Activated naive CD8-positive, alpha-beta T cell (primary cell): Measurements from ENCODE around the gene KASH5.

ENCODE experiments used
- H3K27ac Mint-ChIP-seq: one replicate; pipeline ENCODE4 v1.8.0; 2021; ENCODE audit warnings: mixed read lengths
- H3K27me3 Mint-ChIP-seq: one replicate; pipeline ENCODE4 v1.8.0; 2021; ENCODE audit warnings: mixed read lengths
- H3K36me3 Mint-ChIP-seq: one replicate; pipeline ENCODE4 v1.8.0; 2021; ENCODE audit warnings: mixed read lengths
- H3K4me1 Mint-ChIP-seq: one replicate; pipeline ENCODE4 v1.8.0; 2021; ENCODE audit warnings: low read depth, mixed read lengths
- H3K4me3 Mint-ChIP-seq: one replicate; pipeline ENCODE4 v1.8.0; 2021; ENCODE audit warnings: mild to moderate bottlenecking, mixed read lengths
- H3K9me3 Mint-ChIP-seq: one replicate; pipeline ENCODE4 v1.8.0; 2021; ENCODE audit warnings: low read depth, mixed read lengths

The KASH5 gene

GRCh38 chr19:49374665-49375434 is 13.2 kb upstream of the KASH5 start:
- Mint-ChIP-seq H3K9me3 (no peaks in the 10 kb centered on the region), H3K4me3 (no peak overlapping the region), H3K4me1 (no peaks in the 10 kb centered on the region), H3K36me3 (peaks cover 3% of the 10 kb centered on the region), H3K27me3 (peaks cover 2% of the 10 kb centered on the region), H3K27ac (no peak overlapping the region)

GRCh38 chr19:49378512-49378911 is 9.5 kb upstream of the KASH5 start:
- no peak overlapping the region for H3K27ac Mint-ChIP-seq
- H3K4me3 Mint-ChIP-seq = no peak overlapping the region
- H3K9me3 Mint-ChIP-seq = peaks cover 3% of the 10 kb centered on the region
- peaks cover 4% of the 10 kb centered on the region for H3K27me3 Mint-ChIP-seq
- peaks cover 2% of the 10 kb centered on the region for H3K36me3 Mint-ChIP-seq
- H3K4me1 Mint-ChIP-seq = no peaks in the 10 kb centered on the region

DNA sequence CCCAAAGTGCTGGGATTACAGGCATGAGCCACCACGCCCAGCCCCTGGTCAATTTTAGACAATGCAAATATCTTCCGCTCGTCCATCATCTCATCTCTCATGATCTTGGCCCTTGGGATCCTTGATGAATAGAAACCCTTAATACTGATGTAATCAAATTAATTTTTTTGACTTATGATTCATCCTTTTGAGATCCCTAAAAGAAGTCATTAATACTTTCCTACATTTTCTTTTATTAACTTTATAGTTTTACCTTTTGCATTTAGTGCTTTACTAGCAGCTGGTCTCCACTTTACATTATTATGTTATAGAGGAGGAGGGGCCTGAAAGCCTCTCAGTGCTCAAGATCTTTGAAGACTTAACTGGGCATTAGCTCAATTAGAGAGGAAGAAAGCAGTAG is 7.7 kb upstream of the KASH5 start:
- H3K27me3 Mint-ChIP-seq = peaks cover 4% of the 10 kb centered on the region
- no peaks in the 10 kb centered on the region for H3K4me1 Mint-ChIP-seq
- no peak overlapping the region for H3K4me3 Mint-ChIP-seq
- H3K27ac Mint-ChIP-seq = no peak overlapping the region
- peaks cover 3% of the 10 kb centered on the region for H3K9me3 Mint-ChIP-seq
- H3K36me3 Mint-ChIP-seq = peaks cover 2% of the 10 kb centered on the region

GRCh38 chr19:49382639-49383038 is 5.4 kb upstream of the KASH5 start:
- Mint-ChIP-seq H3K4me3 (no peak overlapping the region), H3K9me3 (peaks cover 3% of the 10 kb centered on the region), H3K4me1 (peaks cover 3% of the 10 kb centered on the region), H3K27me3 (peaks cover 4% of the 10 kb centered on the region), H3K27ac (no peak overlapping the region), H3K36me3 (peaks cover 2% of the 10 kb centered on the region)

DNA sequence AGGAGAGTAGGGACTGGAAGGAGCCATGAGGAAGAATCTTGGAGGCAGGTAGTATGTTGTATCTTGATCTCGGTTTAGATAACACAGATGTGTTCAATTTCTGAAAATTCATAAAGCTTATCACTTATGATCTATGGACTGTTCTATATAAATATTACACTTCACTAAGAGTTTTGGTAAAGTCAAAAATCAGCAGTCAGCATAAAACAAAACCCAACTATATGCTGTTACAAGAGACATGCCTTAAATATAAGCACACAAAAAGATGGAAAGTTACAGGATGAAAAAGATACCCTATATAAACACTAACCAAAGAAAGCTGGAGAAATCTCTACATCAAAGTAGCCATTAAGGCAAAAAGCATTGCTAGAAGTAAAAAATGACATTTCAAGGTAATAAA is 4.5 kb upstream of the KASH5 start:
- H3K9me3 Mint-ChIP-seq = peaks cover 3% of the 10 kb centered on the region
- H3K27me3 Mint-ChIP-seq = peaks cover 2% of the 10 kb centered on the region
- H3K4me1 Mint-ChIP-seq = peaks cover 11% of the 10 kb centered on the region
- H3K36me3 Mint-ChIP-seq = peaks cover 2% of the 10 kb centered on the region
- no peak overlapping the region for H3K4me3 Mint-ChIP-seq
- no peak overlapping the region for H3K27ac Mint-ChIP-seq

GRCh38 chr19:49389406-49389805 is 1.4 kb downstream of the KASH5 start:
- H3K36me3 Mint-ChIP-seq = no peaks in the 10 kb centered on the region
- H3K27ac Mint-ChIP-seq = no peak overlapping the region
- no peaks in the 10 kb centered on the region for H3K27me3 Mint-ChIP-seq
- H3K9me3 Mint-ChIP-seq = no peaks in the 10 kb centered on the region
- no peak overlapping the region for H3K4me3 Mint-ChIP-seq
- peaks cover 14% of the 10 kb centered on the region for H3K4me1 Mint-ChIP-seq

- H3K4me1 Mint-ChIP-seq = peaks cover 14% of the 10 kb centered on the region
- H3K27me3 Mint-ChIP-seq = no peaks in the 10 kb centered on the region
- no peak overlapping the region for H3K27ac Mint-ChIP-seq
- H3K9me3 Mint-ChIP-seq = no peaks in the 10 kb centered on the region
- H3K36me3 Mint-ChIP-seq = no peaks in the 10 kb centered on the region
- no peak overlapping the region for H3K4me3 Mint-ChIP-seq
These were observed 2.3 kb downstream of the KASH5 start for GRCh38 chr19:49390131-49390928.

GRCh38 chr19:49390929-49391359 is 2.9 kb downstream of the KASH5 start:
- no peak overlapping the region for H3K4me3 Mint-ChIP-seq
- H3K36me3 Mint-ChIP-seq = no peaks in the 10 kb centered on the region
- no peaks in the 10 kb centered on the region for H3K27me3 Mint-ChIP-seq
- no peaks in the 10 kb centered on the region for H3K9me3 Mint-ChIP-seq
- H3K4me1 Mint-ChIP-seq = peaks cover 14% of the 10 kb centered on the region
- no peak overlapping the region for H3K27ac Mint-ChIP-seq

- Mint-ChIP-seq H3K4me3 (no peak overlapping the region), H3K4me1 (peaks cover 14% of the 10 kb centered on the region), H3K27ac (peak overlapping the region; percentile 2), H3K27me3 (no peaks in the 10 kb centered on the region), H3K9me3 (no peaks in the 10 kb centered on the region), H3K36me3 (no peaks in the 10 kb centered on the region)
These were observed 3.7 kb downstream of the KASH5 start for GRCh38 chr19:49391581-49392399.

- no peak overlapping the region for H3K4me3 Mint-ChIP-seq
- H3K27ac Mint-ChIP-seq = no peak overlapping the region
- no peaks in the 10 kb centered on the region for H3K36me3 Mint-ChIP-seq
- no peaks in the 10 kb centered on the region for H3K27me3 Mint-ChIP-seq
- H3K4me1 Mint-ChIP-seq = peaks cover 19% of the 10 kb centered on the region
- H3K9me3 Mint-ChIP-seq = no peaks in the 10 kb centered on the region
These were observed 5.8 kb downstream of the KASH5 start for GRCh38 chr19:49393881-49394280.

DNA sequence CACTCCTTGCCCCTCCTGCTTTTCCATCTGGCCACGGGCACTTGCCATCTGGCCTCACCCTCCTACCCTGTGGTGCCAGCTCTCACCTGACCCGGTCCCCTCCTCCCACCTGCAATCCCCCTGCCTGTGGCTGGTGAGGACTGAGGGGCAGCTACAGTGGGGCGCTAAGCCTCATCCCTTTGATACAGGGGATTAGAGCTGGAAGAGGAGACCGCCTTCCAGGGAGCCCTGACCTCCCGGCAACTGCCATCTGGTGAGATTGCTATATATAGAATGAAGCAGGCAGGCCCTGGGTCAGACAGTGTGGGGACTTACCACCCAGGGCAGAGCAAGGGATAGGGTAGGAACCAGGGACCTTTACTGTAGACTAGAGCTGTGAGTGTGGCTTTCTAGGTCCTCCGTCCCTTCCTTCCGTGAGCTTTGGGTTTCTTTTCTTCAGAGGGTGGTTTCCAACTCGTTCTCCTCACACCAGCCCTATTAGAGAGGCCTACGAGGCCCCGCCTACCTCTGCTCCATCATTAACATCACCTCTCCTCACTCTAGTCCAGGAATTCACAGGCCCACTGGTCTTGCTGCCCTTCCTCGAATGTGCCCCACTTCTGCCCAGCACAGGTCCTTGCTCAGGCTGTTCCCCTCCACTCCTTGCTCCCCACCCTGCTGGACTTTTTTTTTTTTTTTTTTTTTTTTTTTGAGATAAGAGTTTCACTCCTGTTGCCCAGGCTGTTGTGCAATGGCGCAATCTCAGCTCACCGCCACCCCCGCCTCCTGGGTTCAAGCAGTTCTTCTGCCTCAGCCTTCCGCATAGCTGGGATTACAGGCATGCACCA is 7.7 kb downstream of the KASH5 start:
- Mint-ChIP-seq H3K27ac (no peak overlapping the region), H3K9me3 (no peaks in the 10 kb centered on the region), H3K27me3 (no peaks in the 10 kb centered on the region), H3K4me1 (peaks cover 25% of the 10 kb centered on the region), H3K36me3 (no peaks in the 10 kb centered on the region), H3K4me3 (no peak overlapping the region)

- Mint-ChIP-seq H3K9me3 (no peaks in the 10 kb centered on the region), H3K4me1 (peaks cover 24% of the 10 kb centered on the region), H3K4me3 (no peak overlapping the region), H3K27me3 (no peaks in the 10 kb centered on the region), H3K36me3 (no peaks in the 10 kb centered on the region), H3K27ac (no peak overlapping the region)
These were observed 8.9 kb downstream of the KASH5 start for GRCh38 chr19:49396738-49397505.

DNA sequence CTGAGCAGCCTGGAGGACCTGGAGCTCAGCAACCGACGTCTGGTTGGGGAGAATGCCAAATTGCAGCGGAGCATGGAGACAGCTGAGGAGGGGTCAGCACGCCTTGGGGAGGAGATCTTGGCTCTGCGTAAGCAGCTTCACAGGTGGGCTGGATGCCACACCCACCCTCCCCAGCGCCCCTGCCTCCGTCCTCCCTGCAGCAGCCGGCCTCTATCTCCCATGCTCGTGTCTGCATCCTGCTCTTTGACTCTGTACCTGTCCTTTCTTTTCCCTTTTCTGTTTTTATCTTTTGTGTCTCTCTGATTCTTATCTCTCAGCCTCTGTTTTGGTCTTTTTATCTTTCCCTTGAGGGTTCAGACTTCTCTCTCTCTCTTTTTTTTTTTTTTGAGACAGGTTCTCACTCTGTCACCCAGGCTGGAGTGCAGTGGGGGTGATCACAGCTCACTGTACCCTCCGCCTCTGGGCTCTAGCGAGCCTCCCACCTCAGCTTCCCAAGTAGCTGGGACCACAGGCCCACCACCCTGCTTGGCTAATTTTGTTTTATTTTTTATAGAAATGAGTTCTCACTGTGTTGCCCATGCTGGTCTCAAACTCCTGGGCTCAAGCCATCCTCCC is 10.1 kb downstream of the KASH5 start:
- H3K4me3 Mint-ChIP-seq = peak overlapping the region; percentile 4
- H3K36me3 Mint-ChIP-seq = no peaks in the 10 kb centered on the region
- H3K4me1 Mint-ChIP-seq = peaks cover 25% of the 10 kb centered on the region
- H3K27ac Mint-ChIP-seq = no peak overlapping the region
- no peaks in the 10 kb centered on the region for H3K27me3 Mint-ChIP-seq
- no peaks in the 10 kb centered on the region for H3K9me3 Mint-ChIP-seq
